ENCODE data around the gene NAP1L1.

NAP1L1 gene

GRCh38 chr12:76014007-76014406, 70.5 kb downstream of the NAP1L1 start:
- H4K20me1 ChIP-seq (ENCODE audit: insufficient read depth, low read length) = no peaks in the 10 kb centered on the region
- no peak overlapping the region for H3K9ac ChIP-seq (ENCODE audit: low read depth, low read length)
- no peak overlapping the region for H2AFZ ChIP-seq (ENCODE audit: low read depth, low read length)
- no peak overlapping the region for H3K4me2 ChIP-seq (ENCODE audit: insufficient read depth, low read length)
- H3K4me3 ChIP-seq (ENCODE audit: low read depth in 1 of 2, low read length in 2 of 2) = no peak overlapping the region
- no peaks in the 10 kb centered on the region for H3K36me3 ChIP-seq (ENCODE audit: insufficient read depth, low read length)
- no peaks in the 10 kb centered on the region for H3K79me2 ChIP-seq (ENCODE audit: insufficient read depth, low read length)
- H3K9me3 ChIP-seq (ENCODE audit: insufficient read depth, low read length, severe bottlenecking) = no peaks in the 10 kb centered on the region
- H3K27me3 ChIP-seq (ENCODE audit: insufficient read depth, low read length, poor library complexity) = no peaks in the 10 kb centered on the region
- DNase-seq (no peak), ATAC-seq (ENCODE audit: insufficient read depth, low read depth) (no peak)
- TF ChIP-seq EZH2 (IDR thresholded peaks at IDR 0.05; ENCODE audit: borderline replicate concordance, low read depth, low read length, severe bottlenecking) = no peak
- TF ChIP-seq, protein P1, sequence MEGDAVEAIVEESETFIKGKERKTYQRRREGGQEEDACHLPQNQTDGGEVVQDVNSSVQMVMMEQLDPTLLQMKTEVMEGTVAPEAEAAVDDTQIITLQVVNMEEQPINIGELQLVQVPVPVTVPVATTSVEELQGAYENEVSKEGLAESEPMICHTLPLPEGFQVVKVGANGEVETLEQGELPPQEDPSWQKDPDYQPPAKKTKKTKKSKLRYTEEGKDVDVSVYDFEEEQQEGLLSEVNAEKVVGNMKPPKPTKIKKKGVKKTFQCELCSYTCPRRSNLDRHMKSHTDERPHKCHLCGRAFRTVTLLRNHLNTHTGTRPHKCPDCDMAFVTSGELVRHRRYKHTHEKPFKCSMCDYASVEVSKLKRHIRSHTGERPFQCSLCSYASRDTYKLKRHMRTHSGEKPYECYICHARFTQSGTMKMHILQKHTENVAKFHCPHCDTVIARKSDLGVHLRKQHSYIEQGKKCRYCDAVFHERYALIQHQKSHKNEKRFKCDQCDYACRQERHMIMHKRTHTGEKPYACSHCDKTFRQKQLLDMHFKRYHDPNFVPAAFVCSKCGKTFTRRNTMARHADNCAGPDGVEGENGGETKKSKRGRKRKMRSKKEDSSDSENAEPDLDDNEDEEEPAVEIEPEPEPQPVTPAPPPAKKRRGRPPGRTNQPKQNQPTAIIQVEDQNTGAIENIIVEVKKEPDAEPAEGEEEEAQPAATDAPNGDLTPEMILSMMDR (IDR thresholded peaks at IDR 0.05; ENCODE audit: borderline replicate concordance, extremely low read depth, low read length, poor library complexity, severe bottlenecking) = no peak
- H3K27ac ChIP-seq (ENCODE audit: low read length) = no peak overlapping the region
- no peaks in the 10 kb centered on the region for H3K4me1 ChIP-seq (ENCODE audit: insufficient read depth, low read length)

DNA sequence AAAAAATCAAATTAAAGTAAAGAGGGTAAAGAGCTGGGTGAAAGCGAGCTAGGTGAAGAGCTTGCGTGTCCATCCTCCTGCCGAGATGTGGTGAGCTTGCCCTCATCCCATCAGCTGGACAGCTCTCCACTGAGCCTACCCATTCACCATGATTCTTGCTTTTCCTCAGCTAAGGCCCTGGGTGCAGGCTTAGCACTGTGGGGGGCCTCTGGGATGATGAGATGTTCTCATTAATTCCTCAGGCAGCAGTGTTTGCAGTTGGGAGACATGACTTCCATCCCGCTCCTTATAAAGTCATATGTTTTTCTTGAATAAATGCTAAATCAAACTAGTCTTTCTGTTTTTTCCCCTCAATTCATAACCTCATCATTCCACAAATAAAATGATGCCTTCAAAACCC, 70.9 kb downstream of the NAP1L1 start:
- no peak for ATAC-seq (ENCODE audit: insufficient read depth, low read depth)
- no peaks in the 10 kb centered on the region for H4K20me1 ChIP-seq (ENCODE audit: insufficient read depth, low read length)
- H3K27ac ChIP-seq (ENCODE audit: low read length) = no peak overlapping the region
- H3K9me3 ChIP-seq (ENCODE audit: insufficient read depth, low read length, severe bottlenecking) = no peaks in the 10 kb centered on the region
- no peak overlapping the region for H3K4me3 ChIP-seq (ENCODE audit: low read depth in 1 of 2, low read length in 2 of 2)
- H3K4me1 ChIP-seq (ENCODE audit: insufficient read depth, low read length) = no peaks in the 10 kb centered on the region
- H3K9ac ChIP-seq (ENCODE audit: low read depth, low read length) = no peak overlapping the region
- no peaks in the 10 kb centered on the region for H3K79me2 ChIP-seq (ENCODE audit: insufficient read depth, low read length)
- H2AFZ ChIP-seq (ENCODE audit: low read depth, low read length) = no peak overlapping the region
- H3K27me3 ChIP-seq (ENCODE audit: insufficient read depth, low read length, poor library complexity) = no peaks in the 10 kb centered on the region
- H3K4me2 ChIP-seq (ENCODE audit: insufficient read depth, low read length) = no peak overlapping the region
- TF ChIP-seq EZH2 (IDR thresholded peaks at IDR 0.05; ENCODE audit: borderline replicate concordance, low read depth, low read length, severe bottlenecking) = no peak
- TF ChIP-seq, protein P1 (IDR thresholded peaks at IDR 0.05; ENCODE audit: borderline replicate concordance, extremely low read depth, low read length, poor library complexity, severe bottlenecking) = no peak
- DNase-seq = no peak
- no peaks in the 10 kb centered on the region for H3K36me3 ChIP-seq (ENCODE audit: insufficient read depth, low read length)

- no peak overlapping the region for H2AFZ ChIP-seq (ENCODE audit: low read depth, low read length)
- H3K36me3 ChIP-seq (ENCODE audit: insufficient read depth, low read length) = no peaks in the 10 kb centered on the region
- H3K9me3 ChIP-seq (ENCODE audit: insufficient read depth, low read length, severe bottlenecking) = no peaks in the 10 kb centered on the region
- no peaks in the 10 kb centered on the region for H4K20me1 ChIP-seq (ENCODE audit: insufficient read depth, low read length)
- H3K27ac ChIP-seq (ENCODE audit: low read length) = no peak overlapping the region
- H3K4me3 ChIP-seq (ENCODE audit: low read depth in 1 of 2, low read length in 2 of 2) = no peak overlapping the region
- no peak overlapping the region for H3K9ac ChIP-seq (ENCODE audit: low read depth, low read length)
- no peaks in the 10 kb centered on the region for H3K79me2 ChIP-seq (ENCODE audit: insufficient read depth, low read length)
- no peak for DNase-seq
- H3K4me1 ChIP-seq (ENCODE audit: insufficient read depth, low read length) = no peaks in the 10 kb centered on the region
- H3K27me3 ChIP-seq (ENCODE audit: insufficient read depth, low read length, poor library complexity) = no peaks in the 10 kb centered on the region
- TF ChIP-seq EZH2 (IDR thresholded peaks at IDR 0.05; ENCODE audit: borderline replicate concordance, low read depth, low read length, severe bottlenecking) = no peak
- TF ChIP-seq, protein P1 (IDR thresholded peaks at IDR 0.05; ENCODE audit: borderline replicate concordance, extremely low read depth, low read length, poor library complexity, severe bottlenecking) = no peak
- ATAC-seq (ENCODE audit: insufficient read depth, low read depth) = no peak
- H3K4me2 ChIP-seq (ENCODE audit: insufficient read depth, low read length) = no peak overlapping the region
Measured at GRCh38 chr12:76012644-76013043, 71.8 kb downstream of the NAP1L1 start.
